EH (cell line): ENCODE results near the gene CHAF1A.

Experiments
- DNase-seq: peaks from one replicate; pipeline ENCODE4 v3.0.0-alpha.2; 2015; ENCODE audit warnings: low read depth

The CHAF1A gene

DNA sequence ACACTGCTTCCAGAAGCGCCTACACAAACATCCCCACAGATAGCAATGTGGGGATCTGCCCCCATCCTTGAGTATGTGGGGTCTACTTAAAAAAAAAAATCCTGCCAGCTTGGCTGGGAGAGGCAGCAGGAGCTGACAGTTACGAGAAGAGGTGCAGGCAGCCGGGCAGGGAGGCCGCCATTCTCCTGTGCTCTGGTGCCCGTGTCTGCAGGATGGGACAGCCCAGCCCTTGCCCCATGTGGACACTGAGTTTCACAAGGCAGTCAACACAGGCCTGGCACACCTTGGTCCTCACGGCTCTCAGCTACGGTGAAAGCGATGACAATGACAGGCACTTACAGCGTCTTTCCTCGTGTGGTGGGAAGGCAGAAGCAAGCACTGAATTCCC lies 35.1 kb upstream of the CHAF1A start:
- no peak for DNase-seq

DNA sequence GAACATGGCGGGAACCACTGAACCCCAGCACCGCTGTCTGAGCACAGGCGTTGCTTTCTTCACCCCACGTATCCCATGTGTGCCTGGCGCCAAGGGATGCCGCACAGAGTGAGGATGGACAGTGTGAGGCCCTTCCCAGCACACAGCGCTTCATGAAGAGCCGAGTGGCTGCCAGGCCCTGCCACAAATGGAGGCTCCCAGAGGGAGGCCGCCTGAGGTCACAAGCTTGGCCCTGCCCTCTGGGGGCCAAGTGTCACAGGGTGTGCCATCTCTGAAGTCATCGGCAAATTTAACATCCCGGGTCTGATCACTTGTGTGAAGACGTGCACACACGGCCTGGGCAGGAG lies 34.7 kb upstream of the CHAF1A start:
- DNase-seq = no peak

DNA sequence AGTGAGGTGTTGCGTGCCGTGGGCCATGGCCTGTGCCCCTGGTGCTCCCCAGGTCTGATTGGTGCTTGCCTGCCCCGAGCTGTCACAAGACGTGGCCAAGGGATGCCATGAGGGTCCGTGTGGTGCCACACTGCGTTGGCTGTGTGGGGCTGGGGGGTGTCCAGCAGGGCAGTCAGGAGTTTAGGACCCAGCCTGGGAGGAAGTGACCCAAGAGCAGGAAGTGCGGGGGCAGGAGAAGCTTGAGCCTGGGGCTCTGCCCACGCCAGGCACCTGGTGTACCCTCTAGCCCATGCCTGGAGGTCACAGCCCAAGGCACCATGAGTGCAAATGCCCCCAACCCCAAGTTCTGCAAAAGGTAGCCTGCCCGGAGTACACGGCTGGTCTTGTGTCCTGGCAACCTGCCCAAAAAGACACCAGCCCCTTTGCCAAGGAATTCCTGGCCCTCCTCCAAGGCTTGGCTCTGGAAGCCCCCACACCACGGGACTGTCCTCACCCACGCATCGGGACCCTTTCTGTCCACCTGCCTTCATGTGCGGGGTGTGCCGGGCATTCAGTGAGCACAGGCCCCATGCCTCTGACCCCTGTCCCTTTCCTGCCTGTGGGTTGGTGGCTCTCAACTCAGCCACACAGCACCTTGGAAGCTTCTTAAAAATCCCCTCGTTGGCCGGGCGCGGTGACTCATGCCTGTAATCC lies 34.2 kb upstream of the CHAF1A start:
- DNase-seq = peak; percentile 32

DNA sequence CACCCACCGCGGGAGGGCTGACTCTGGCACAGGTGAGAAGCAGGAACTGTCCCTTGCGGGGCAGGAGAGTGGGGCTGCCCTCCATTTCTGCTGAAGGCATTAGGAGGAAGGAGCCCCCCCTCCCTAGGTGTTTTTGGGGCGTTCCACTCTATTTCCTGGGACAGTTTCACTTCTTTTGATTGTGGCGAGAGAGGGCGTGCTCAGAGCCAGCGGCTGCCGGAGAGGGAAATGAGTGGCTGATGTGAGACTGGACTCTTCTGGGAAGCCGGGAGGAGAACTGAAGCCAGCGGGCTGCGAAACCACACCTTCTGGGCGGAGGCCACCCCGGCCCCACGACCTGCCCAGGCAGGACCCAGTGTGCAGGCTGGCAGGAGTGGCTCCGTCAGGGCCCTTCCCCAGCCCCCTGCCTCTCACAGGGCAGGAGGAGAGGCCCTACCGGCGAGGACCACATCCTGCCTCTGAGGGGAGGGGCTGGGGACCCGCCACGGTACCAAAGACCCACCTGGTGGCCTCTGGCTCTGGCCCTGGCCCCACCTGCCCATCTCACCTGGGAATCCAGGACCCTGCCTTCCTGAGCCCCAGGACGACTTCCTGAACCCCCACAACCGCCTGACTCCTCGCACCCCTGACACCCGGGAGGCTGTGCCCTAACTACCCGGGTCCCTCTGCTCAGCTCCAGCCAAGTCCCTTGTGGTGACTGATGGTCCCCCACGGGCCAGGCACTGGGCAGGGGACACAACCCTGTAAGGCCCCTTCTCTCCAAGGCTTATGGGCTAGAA lies 33.1 kb upstream of the CHAF1A start:
- DNase-seq = no peak

DNA sequence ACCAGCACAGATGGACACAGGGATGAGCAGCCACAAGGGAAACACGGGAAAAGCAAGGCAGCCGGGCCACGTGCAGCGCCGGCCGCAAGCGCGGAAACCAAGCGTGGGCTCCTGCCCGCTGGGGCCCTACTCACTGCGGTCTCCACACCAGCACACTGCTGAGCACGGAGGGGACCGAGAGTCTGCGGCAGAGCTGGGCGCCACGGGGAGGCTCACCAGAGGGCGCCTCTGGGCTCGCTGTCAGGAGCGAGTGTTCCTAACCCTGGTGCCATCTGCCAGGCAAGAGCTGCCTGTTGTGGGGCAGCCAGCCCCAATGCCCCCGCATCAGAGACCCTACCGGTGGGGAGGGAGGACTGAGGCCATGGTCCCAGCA lies 32.6 kb upstream of the CHAF1A start:
- no peak for DNase-seq

DNA sequence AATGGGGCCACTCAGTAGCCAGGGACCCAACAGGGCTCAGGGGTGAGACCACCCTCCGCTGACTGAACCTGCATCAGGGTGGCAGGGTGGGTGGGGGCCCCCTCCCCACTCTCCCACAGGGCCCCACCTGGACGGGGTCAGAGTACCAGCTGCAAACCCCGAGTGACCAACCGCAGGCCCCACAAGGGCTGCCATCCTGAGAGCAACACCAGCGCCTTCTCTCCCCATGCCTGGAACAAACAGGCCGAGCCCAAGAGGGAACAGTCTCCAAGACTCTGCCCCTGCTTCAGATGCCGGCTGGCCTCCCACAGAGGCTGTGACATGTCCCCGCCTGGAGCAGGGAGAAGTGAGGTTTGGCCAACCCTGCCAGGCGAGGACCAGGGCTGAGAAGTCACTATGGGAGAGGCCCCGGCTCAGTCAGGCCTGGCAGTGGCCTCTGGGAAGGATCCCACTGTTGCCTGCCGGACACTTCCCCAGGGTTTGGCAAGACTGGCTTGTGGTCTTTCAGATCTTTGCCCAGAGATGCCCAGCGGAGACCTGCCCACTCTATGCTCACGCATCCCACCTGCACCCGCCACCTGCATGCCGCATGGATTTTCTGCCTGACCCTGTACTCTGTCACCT lies 31.9 kb upstream of the CHAF1A start:
- no peak for DNase-seq

DNA sequence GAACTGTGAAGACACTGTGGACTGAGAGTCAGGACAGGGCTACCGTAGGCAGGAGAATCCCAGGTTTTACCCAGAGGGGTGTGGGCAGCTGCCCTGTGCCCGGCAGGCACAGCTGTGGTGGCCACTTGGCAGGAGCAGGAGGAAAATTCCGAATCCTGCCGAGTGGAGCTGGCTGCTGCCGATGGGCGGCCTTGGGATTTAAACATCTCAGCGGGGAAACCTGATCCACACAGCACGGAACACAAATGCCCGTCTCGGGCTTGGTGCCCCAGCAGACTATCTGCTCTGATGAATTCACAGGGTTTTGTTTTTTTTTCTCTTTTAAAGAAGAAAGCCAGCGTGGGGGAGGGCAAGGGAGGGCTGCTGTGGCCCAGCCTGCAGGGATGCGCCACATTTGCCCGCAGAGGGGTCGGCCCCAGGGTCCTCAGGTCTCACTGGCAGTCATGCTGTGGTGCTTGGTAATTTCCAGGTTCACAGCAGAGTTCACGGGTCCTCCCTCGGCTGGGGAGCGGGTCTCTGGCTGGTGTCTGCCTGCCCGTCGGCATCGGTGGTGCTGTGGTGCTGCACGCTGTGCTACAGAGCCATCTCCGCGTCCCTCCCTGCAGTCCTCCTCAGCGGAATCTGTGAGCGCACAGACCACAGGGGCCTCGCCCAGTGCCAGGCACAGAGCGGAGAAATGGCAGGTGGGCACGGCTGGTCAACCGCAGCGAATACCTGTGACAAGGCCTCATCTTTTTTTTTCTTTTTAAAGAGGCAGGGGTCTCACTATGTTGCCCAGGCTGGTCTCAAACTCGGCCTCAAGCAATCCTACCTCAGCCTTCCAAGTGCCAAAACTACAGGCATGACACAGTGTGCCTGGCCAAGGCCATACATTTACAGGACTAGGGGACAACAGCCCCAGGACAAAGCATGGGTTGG lies 30.9 kb upstream of the CHAF1A start:
- no peak for DNase-seq

DNA sequence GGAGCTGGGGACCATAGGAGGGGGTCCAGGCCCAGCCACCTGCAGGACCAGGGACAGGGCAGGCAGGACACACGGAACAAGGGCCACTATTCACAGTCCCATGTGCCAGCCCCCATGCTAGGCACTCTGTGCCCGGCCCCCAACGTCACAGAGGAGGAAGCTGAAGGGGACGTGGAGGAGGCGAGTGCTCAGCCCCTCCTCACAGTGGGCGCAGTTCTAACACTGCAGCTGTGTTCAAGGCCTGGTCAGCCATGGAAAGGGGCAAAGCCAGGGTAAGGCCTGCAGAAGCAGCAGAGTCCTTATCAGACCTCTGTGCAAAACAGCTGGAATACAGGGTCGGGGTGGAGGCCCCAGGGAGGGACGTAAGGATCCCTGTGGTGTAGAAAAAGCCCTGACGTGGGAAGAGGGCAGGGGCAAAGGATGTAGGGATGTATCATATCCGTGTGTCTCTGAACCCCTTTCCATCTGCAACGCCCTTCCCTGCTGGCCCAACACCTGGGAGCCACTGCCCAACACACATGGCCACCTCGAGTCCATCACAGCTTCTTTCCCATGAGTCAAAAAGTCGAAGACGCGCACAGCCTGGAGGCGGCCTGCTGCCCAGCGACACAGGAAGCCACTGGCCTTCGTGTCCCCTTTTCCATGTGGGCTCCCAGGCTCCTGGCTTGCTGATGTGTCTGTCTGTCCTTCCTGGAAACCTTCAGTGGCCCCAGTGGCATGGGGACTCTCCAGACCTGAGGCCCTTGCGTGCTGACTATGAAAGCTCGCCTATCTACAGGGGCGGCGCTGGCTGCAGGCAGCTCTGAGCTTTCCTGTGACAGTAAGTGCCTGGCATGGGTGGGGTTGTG lies 30.1 kb upstream of the CHAF1A start:
- DNase-seq = no peak

DNA sequence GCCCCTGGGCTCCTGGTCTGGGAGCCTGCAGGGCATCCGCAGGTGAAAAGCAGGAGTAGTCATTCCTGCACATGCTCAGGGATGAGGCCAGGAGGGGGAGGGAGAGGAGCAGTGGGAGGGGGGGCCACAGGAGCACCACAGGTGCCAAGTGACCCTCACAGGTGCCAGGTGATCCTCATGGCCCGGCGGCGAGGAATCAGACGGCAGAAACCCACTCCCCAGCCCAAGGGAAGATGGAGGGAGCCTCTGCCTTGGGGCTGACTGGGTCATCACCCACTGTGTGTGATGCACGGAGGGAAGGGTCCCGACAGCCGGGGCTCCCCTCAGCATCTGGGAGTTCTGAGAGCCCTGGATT lies 29.4 kb upstream of the CHAF1A start:
- DNase-seq = no peak

DNA sequence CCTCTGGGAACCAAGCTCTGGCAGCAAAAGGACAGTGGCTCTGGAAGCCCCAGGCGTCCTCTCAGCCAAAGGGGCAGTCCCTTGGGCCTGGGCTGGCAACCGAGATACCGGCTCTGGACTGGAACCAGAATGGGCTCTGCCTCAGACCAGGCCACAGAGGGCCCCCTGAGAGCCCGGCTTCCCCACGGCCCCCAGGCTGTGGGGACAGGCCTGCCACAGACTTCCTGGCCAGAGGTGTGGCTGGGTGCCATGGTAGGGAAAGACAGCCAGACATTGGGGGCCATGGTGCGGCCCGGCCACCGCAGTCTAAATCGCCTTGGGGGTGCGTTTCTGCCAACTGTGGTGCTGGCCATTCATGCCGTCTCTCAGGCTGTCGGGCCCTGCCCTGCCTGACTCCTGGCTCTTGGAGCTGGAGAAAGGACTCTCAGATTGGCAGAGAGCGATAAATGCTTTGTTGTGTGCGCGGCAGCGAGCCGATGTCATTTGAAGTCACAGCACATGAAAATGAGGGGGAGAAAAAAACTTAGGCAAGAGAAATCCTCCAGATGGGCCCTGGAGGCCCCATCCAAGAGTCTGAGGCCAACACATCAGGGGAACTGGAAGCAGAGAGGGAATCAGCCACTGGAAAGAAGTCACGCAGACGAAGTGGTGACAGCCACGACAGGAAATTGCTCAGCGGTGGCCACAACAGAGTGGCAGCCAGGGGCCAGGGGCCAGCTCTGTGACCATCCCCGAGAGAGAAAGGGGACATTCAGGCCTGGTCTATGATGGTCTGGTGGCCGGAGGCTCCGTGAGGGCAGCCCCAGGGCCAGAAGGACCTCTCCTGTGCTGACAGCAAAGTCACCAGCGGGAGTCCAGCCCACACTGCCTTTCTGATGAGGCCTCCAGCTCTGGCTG lies 28.6 kb upstream of the CHAF1A start:
- peak; percentile 77 for DNase-seq

DNA sequence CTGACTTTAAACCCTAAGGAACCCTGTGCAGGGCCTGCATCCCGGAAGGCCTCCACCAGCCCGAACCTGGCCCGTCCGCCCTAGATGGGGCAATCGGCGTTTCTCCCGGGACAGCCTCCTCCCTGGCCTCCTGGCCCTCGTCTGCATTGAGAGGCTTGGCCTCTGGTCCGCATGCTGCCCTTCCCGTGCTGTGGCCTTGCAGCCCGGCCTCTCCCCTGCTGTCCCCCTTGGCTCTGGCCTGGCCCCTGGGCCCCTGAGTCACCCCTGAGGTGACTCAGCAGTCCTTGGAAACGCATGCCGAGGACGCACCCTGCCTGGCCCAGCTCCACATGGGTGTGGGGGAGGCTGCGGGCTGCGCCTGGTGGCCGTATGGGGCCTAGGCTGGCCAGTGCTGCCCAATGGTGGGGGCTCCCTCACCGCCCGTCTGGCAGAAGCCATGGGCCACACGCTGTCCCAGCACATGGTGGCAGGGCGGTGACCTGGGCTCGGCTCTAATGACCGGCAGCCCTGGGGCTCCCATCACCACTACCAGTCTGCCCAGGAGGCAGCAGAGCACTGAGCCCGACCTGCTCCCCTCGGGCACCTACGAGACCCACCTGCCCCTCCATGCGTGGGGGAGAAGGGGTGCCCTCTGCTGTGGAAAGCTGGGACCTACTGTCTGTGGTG lies 27.8 kb upstream of the CHAF1A start:
- DNase-seq = peak; percentile 95

DNA sequence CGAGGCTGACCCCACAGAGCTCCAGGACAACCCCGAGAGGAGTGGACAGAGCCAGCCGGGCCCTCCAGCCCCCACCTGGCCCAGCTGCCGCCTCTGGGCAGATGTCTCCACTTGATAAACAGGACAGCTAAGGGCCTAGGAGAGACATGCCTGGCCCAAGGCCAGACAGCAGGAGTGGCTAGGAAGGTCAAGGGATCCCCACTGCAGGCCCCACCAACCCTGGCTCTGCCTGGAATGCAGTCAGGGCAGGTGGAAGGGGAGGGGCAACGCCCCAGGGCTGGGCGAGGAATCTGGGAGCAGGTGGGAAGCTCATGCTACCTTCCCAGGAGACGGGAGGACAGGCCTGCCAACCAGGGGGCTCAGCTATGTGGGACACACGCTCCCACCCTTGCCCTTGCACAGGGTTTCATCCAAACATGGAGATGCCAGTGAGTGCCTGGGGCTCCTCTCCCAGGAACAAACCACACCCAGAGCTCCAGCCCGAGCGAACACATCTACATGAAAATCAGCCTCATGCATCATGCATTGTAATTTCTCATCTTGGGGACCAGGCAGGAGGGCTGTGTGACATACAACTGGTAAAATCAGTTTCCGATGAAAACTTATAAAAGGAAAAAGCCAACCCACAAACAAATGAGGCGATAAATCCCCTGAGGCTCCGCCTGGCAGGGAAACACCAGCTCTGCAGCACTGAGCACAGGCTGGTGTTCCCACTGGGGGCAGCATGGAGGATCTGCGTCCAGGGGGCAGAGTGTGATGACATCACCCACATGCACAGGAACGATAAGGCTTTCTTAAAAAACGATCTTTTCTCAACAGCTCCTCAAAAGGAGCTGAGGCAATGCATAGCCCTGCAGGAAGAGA lies 27.0 kb upstream of the CHAF1A start:
- DNase-seq = peak; percentile 84

DNA sequence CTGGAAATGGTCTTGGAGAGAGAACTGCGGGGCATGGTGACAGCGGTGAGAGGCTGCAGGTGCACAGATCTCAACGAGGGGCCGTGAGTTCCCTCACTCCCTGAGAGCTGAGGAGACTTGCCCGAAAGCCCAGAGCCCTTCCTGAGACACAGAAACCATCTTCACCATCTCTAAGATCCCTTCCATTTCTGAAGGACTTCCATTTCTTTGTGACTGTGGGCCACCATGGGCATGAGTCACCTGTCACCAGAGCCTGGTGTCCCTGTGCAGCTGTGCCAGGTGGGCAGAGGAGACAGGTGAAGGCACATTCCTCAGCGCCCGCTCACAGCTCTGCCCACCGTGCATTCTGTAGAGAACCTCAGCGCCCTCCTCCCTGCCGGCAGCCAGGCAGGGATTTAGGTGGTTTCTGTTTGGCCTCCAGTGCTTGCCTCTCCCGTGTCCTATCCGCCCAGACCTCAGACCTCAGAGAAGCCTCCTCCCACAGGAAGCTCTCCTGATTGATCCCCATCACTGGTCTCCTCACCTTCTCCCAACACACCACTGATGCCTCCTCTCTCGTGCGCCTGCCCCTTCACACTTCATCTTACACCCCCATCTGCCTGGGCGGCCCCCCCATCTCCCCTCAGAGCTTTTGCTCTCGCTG lies 26.3 kb upstream of the CHAF1A start:
- no peak for DNase-seq

DNA sequence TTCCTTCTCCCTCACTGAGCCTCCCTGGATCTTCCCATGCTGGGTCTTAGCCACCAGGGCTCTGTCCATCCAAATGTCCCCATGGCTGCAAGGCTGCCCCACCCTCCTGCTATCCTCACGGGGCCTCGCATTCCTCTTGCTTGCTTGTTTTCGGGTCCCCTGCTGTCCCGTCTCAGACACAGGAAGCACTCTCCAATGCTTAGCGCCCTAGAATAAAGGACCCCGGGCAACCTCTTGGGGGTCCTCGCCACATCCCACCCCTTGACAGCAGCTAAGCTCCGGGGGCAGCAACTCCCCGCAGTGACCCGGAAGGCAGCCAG lies 25.8 kb upstream of the CHAF1A start:
- no peak for DNase-seq

DNA sequence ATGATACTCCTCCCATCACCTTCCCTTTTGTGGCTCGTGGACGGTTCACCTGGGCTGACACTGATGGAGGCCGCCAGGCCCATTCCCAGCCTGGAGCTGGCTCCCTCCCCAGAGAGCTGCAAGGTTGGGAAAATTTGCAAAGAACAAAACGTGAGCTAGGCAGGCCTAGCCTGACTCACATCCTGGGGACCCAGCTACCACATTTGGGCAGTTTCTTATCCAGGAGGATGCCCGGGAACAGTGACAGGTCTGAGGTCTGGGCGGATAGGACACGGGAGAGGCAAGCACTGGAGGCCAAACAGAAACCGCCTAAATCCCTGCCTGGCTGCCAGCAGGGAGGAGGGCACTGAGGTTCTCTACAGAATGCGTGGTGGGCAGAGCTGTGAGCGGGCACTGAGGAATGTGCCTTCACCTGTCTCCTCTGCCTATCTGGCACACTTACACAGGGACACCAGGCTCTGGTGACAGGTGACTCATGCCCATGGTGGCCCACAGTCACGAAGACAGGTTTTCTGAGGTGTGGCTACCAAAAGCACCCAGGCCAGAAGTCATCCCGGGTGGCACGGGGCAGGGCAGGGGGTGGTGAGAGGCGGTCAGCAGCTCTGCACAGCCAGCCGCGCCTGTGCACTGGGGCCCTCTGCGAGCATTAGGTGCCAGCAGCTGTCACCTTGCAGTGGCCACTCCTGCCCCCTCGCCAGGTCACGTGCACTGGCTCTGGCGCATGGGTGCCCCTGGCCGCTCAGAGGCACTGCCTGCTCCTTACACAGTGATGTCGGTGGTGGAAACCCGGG lies 25.3 kb upstream of the CHAF1A start:
- DNase-seq = peak; percentile 57

DNA sequence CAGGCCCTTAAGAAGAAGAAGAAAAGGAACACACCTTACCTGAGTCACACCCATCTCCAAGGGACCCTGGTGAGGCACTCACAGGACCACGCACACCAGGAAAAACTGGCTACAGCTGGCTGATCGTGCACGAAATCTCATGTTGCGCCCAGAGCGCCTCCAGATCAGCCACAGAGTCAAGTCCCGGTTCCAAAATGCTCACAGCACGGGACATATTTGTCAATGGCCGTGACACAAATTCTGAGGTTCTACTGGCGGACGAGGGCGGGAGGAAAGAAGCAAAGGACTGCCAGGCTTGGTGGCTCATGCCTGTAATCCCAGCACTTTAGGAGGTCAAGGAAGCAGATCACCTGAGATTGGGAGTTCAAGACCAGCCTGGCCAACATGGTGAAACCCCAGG lies 23.6 kb upstream of the CHAF1A start:
- DNase-seq = no peak

DNA sequence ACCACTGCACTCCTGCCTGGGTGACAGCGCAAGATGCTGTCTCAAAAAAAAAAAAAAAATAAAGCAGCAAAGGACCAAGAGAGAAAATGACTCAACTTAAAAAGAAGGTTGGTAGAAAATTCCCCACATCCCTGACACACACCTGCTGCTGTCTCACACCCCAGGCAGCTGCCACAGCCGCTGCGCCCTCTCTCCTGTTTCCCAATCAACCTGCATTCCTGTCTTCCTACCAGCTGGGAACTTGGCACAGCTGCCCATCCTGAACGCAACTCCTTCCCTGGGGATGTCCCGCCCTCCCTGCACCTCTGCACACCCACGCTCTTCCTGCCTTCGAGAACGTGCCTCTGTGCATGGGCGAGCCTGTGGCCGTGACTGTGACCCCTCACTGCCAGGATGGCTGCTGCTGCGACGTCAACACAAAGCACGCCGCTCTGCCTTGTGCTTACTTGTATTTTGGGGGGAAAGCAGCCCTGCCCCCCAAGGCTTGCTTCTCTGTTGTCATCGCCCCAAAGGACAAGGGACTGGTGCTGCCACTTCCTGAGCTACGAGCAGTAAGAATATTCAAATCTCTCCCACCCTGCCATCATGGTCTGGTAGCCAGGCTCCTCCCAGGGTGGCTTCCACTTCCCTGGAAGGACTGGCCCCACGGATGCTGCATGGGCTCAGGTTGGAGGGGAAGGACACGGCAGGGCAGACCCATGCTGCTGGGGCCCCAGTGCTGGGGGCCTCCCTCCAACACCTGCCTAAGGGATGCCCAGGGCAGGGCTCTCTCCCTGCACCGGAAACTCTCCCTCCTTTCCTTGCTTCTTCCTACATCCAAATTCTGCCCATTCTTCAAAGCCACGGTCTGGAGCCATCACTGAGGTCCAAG lies 22.8 kb upstream of the CHAF1A start:
- DNase-seq = peak; percentile 50
